HG03457 (cell line): Measurements from ENCODE around the gene MEGF8.
A peak's percentile ranks its signal among the peaks of the same experiment; 100 is the strongest.

Source experiments
- ATAC-seq: cut with Tn5 transposase; IDR thresholded peaks from one replicate; pipeline ENCODE4 v1.9.1; 2021; ENCODE audit warnings: moderate number of reproducible peaks; ENCODE audit not compliant: unreplicated experiment

Gene MEGF8, protein sequence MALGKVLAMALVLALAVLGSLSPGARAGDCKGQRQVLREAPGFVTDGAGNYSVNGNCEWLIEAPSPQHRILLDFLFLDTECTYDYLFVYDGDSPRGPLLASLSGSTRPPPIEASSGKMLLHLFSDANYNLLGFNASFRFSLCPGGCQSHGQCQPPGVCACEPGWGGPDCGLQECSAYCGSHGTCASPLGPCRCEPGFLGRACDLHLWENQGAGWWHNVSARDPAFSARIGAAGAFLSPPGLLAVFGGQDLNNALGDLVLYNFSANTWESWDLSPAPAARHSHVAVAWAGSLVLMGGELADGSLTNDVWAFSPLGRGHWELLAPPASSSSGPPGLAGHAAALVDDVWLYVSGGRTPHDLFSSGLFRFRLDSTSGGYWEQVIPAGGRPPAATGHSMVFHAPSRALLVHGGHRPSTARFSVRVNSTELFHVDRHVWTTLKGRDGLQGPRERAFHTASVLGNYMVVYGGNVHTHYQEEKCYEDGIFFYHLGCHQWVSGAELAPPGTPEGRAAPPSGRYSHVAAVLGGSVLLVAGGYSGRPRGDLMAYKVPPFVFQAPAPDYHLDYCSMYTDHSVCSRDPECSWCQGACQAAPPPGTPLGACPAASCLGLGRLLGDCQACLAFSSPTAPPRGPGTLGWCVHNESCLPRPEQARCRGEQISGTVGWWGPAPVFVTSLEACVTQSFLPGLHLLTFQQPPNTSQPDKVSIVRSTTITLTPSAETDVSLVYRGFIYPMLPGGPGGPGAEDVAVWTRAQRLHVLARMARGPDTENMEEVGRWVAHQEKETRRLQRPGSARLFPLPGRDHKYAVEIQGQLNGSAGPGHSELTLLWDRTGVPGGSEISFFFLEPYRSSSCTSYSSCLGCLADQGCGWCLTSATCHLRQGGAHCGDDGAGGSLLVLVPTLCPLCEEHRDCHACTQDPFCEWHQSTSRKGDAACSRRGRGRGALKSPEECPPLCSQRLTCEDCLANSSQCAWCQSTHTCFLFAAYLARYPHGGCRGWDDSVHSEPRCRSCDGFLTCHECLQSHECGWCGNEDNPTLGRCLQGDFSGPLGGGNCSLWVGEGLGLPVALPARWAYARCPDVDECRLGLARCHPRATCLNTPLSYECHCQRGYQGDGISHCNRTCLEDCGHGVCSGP (N-terminal part only)

DNA sequence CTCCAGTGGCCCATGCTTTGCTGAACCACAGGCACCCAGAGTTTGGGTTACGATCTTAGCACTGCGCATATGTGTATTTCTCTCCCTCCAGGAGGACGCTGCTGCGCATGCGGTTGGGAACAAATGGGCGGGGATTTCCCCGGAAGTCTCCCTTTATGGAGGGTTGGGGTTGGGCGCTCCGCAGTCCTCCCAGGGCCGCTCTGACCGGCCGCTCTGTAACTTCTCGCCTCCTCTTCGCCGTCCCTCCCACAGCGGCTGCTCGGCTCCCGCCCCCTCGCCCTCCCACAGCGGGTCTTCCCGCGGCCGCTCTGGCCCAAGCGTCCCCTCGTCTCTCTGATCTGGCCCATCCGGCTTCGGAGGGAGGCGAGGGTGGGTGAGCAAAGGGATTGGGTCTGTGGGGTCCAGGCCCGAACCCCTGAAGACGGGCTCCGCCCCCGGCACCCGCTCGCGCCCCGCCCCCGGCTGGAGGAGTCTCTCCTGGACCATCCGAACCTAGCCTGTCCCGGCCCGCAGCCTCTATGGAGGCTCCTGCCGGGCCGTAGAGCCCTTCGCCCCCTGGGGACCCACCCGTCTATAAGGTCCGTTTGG is at the start of gene MEGF8:
Gene MEGF8, plus strand, starts transcription at position 328 of the 588 bp plus-strand sequence. CDS start 609 bp downstream, outside the sequence.
- ATAC-seq: peak; percentile 74

- no peak for ATAC-seq
Observed at GRCh38 chr19:42276284-42276683, 49.2 kb upstream of the MEGF8 start.

- ATAC-seq: no peak
Observed at GRCh38 chr19:42276821-42277220, 48.6 kb upstream of the MEGF8 start.

- no peak for ATAC-seq
Observed at GRCh38 chr19:42277821-42278451, 47.5 kb upstream of the MEGF8 start.

- ATAC-seq: no peak
Observed at GRCh38 chr19:42278452-42279154, 46.8 kb upstream of the MEGF8 start.

GRCh38 chr19:42279155-42279901 is 46.1 kb upstream of the MEGF8 start:
- no peak for ATAC-seq

- peak; percentile 32 for ATAC-seq
Observed at GRCh38 chr19:42279902-42280814, 45.3 kb upstream of the MEGF8 start.

DNA sequence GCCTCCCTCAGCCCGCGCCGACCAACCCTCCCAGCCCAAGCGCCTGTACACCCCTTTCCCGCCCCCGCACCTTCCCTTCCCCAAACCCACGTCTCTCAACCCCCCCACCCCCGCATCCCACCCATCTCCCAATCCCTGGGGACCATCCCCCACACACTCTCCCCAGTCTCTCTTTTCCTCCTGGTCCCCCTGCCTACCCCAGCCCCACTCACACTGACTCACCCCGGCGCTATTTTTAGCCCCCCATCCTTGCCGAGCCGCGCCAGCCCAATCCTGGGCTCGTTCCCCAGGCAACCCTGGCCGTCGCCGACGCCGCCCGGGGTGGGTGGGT is 44.7 kb upstream of the MEGF8 start:
- no peak for ATAC-seq

DNA sequence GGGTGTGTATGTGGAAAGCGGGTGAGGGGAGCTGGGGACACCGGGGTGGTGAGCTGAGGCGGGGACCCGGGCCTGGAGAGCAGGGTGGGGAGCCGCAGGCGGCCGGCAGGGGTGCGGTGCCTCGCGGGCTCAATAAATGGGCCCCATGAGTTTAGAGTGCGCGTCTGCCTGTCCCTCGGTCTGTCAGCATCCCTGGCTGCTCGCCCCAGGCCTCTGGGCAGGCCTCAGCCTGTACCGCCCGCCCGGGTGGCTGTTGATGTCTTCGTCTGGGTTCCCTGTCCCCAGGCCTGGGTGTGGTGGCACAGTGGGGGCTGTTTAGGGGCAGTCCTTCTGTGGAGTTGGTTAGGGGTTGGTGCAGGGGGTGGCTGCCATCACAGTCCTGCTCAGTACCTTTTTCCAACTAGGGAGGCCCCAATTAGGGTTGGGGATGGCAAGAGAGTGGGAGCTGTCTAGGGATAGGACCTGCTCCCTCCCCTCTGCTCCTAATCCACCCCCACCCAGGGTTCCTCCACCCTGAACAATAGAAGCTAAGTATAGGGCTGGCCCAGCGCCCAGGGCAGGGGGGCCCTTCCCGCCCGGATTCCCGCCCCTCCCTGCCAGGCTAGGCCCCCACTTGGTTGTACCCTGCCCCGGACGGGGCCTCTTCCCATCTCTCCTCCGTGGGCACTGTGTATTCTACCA is 44.1 kb upstream of the MEGF8 start:
- ATAC-seq: no peak

- ATAC-seq: no peak
Observed at GRCh38 chr19:42281827-42282762, 43.3 kb upstream of the MEGF8 start.

DNA sequence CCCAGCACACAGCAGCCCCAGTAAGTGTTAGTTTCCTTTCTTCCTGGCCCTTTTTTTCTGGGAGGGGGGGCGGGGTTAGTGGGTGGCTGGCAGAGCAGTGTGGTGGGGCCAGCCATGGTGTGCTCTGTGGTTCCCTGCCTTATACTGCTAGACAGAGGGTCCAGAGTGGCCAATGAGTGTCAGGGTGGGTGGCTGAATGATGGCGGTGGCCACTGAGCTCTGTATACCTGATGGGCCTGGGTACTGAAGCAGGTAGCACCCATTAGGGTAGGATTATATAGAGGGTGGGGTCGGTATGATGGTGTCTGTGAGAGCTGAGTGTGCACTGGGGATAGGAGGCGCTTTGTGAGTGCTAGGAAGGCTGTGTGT is 42.6 kb upstream of the MEGF8 start:
- no peak for ATAC-seq

DNA sequence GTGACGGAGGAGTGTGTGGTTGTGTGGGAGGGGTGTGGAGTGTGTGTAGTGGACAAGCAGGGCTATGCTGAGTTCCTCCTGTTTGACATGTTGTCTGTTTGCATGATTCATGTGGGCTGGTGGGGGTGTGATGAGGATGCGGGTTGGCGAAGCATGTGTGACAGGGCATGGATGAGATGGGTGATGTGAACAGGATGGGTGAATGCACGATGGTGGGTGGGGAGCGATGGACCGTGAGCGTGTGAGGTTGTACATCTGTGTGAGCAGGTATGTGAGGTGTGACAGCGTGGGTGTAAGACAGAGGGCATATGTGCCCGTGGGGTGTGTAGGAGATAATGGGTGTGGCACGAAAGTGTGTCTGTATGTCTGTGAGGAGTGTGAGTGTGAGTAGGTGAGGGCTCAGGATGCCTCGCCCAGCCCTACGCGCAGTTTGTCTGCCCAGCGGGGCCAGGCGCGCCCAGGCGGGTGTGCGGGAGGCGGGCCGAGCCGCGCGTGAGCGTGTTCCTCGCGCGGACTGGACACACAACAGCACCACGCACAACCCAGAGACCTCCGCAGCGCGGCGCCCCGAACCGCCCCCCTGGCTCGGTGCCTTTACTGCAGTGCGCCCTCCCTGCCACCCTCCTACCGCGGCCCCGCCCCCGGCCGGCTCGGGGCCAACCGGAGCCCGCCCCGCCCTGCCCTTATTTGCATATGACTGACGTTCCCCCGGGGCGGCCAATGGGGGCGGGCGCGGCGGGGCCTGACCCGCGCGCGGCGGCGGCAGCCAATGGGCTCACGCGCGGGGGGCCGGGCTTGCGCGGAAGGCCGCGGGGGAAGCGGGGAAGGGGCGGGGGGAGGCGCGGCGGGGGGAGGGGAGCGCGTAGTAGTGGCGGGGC is 42.0 kb upstream of the MEGF8 start:
- peak; percentile 30 for ATAC-seq

DNA sequence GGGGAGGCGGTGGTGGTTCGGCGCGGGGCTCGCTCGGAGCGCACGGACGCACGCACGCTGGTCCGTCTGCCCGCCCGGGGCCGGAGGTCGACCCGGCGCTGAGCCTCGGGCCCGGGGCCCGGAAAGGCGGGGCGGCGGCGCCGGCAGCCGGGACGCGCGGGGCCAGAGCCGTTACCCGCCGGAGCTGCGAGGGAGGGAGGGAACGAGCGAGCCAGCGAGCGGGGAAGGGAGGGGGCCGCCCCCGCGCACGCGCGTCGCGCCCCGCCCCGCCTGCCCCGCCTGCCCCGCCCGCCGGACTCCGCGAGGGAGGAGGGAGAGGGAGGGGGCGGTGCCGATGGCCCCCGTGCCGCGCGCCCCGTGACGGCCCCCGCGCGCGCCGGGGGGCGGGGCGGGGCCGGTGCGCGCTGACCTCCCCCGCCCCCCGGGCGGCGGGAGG is 41.4 kb upstream of the MEGF8 start:
- ATAC-seq: peak; percentile 19

- no peak for ATAC-seq
Observed at GRCh38 chr19:42284591-42285341, 40.7 kb upstream of the MEGF8 start.

- no peak for ATAC-seq
Observed at GRCh38 chr19:42285541-42285941, 39.9 kb upstream of the MEGF8 start.
